ENCODE data around the gene ADCY2. TPM values are rescaled to one million over a fixed set of nuclear protein-coding genes. Genes with fewer than 3 reads are reported as not detected.

Gene ADCY2
- total and polyA plus RNA-seq, 2 of the 13 experiments (the other 11 are each of a cell fraction or from before 2014, with no cell fraction given), result not detected

DNA sequence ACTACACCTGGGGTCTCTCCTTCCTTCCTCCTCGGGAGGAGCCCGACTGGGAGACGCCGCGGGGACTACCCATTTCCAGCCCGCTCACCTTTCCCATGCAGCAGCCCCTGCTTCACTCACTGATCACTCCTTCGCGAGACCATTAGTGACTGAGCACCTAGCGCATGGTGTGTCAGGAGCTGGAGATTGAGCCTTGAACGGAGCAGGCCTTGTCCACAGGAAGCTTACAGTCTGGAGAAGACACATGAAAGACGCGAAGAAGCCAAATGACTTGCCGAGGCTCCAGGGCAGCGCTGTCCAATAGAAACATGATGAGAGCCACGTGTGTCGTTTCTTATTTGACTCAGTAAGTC, 455.3 kb downstream of the ADCY2 start (continued):
- TF ChIP-seq, protein P1, sequence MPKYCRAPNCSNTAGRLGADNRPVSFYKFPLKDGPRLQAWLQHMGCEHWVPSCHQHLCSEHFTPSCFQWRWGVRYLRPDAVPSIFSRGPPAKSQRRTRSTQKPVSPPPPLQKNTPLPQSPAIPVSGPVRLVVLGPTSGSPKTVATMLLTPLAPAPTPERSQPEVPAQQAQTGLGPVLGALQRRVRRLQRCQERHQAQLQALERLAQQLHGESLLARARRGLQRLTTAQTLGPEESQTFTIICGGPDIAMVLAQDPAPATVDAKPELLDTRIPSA (CRISPR knock-in tag; IDR thresholded peaks at IDR 0.05; ENCODE audit: borderline replicate concordance), result no peak
- TF ChIP-seq TARDBP (CRISPR knock-in tag; IDR thresholded peaks at IDR 0.05), result 0 out of 2 replicates have a peak, but pooled peaks have one; percentile 21
- TF ChIP-seq SP2 (CRISPR knock-in tag; IDR thresholded peaks at IDR 0.05), result 0 out of 2 replicates have a peak, but pooled peaks have one; percentile 27
- TF ChIP-seq, protein P2, sequence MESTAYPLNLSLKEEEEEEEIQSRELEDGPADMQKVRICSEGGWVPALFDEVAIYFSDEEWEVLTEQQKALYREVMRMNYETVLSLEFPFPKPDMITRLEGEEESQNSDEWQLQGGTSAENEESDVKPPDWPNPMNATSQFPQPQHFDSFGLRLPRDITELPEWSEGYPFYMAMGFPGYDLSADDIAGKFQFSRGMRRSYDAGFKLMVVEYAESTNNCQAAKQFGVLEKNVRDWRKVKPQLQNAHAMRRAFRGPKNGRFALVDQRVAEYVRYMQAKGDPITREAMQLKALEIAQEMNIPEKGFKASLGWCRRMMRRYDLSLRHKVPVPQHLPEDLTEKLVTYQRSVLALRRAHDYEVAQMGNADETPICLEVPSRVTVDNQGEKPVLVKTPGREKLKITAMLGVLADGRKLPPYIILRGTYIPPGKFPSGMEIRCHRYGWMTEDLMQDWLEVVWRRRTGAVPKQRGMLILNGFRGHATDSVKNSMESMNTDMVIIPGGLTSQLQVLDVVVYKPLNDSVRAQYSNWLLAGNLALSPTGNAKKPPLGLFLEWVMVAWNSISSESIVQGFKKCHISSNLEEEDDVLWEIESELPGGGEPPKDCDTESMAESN (CRISPR knock-in tag; conservative IDR thresholded peaks at IDR 0.05), result peak; percentile 96
- TF ChIP-seq BORCS8-MEF2B (CRISPR knock-in tag; IDR thresholded peaks at IDR 0.05), result 0 out of 2 replicates have a peak, but pooled peaks have one; percentile 45

DNA sequence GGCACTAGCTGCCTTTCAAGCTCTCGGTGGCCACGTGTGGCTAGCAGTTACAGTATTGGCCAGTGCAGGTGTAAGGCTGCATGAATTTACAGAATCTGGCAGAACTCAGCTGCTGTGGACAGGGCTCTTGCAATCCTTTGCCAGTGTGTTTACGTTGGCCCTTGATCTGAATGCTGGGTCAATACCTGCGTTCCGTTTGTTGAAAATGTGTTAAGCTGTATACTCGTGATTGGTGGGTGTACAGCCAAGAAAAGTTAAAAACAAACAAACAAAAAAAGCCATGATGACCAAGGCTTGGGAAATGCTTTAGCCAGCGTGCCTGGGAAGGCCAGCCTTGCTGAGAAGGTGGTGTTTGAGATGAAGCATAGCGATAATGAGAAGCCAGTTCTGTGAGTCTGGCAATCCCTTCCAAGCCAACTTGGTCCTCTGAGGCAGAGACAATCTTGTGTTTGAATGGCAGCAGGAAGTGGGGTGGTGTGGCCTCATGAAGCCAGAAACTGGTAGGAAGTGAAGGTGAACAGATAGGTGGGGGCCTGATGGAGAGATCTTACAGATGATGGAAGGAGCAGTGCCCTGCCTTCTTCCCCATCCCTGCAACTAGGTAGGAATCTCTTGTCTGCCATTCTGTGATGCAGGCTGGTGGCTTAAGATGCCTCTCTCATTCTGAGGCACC, 455.8 kb downstream of the ADCY2 start:
- peaks cover 3 to 10% of the 10 kb centered on the region in 2 experiments; a peak in 2 of 5 replicates for H3K27me3 ChIP-seq (ENCODE audit: control insufficient read depth in 1 of 2, insufficient read depth in 2 of 2, low read length in 2 of 2)
- H3K36me3 ChIP-seq (replicated peaks in 1 of 2; ENCODE audit: control insufficient read depth in 1 of 2, insufficient read depth in 2 of 2, low read length in 2 of 2), result no peaks in the 10 kb centered on the region
- CTCF ChIA-PET (ENCODE audit: low intra/inter-chr PET ratio, low total read pairs), result no interaction called here
- POLR2A ChIA-PET, result interaction anchor here (3.6 kb wide), 1 partner anchor 17 kb away, joined by 18 read pairs; the partner anchor contains the start of genes FASTKD3 and MTRR
- WGBS (ENCODE audit: low lambda C conversion rate), result 8% methylated on average over 8 of the region's 8 CpGs
- H3K4me1 ChIP-seq (ENCODE audit: insufficient read depth, low read length), result peaks cover 25% of the 10 kb centered on the region
- peak overlapping the region in 2 of 3 experiments; percentile 44 to 70; a peak in 4 of 6 replicates for H3K4me3 ChIP-seq (replicated peaks in 1 of 3; ENCODE audit: insufficient read depth in 1 of 3, low read depth in 2 of 3, low read length in 3 of 3)
- no peaks in the 10 kb centered on the region for H3K79me2 ChIP-seq (ENCODE audit: insufficient read depth, low read length)
- H4K20me1 ChIP-seq (ENCODE audit: insufficient read depth, low read length), result no peaks in the 10 kb centered on the region
- ATAC-seq (peak; percentile 53), FAIRE-seq (no peak), DNase-seq (ENCODE audit: low spot score) (peak; percentile 24)
- no TSS peak for BruUV-seq (replicated peaks)
- intact Hi-C loops (cut with micrococcal nuclease; ENCODE audit: unreplicated experiment) (no loop called here), in situ Hi-C loops (cut with HindIII; ENCODE audit: extremely low pct_ligation_motif_present, low pct_unique_long_range_greater_than_20kb) (no loop called here)
- no peak overlapping the region for H3K27ac ChIP-seq (ENCODE audit: extremely low read length, insufficient read depth, low read length)
- peak overlapping the region; percentile 81 for H3K4me2 ChIP-seq (ENCODE audit: low read depth, low read length)
- H3K9ac ChIP-seq (ENCODE audit: insufficient read depth, low read depth, low read length), result 0 out of 2 replicates have a peak overlapping the region, but pooled peaks have one; percentile 28
- no peaks in the 10 kb centered on the region for H3K9me3 ChIP-seq (ENCODE audit: low read length)
- peak overlapping the region; percentile 12 for H2AFZ ChIP-seq (ENCODE audit: low read length)
- peak; percentile 59; the same call in 1 of the 2 replicates for TF ChIP-seq FOXA3 (CRISPR knock-in tag; IDR thresholded peaks at IDR 0.05)
- TF ChIP-seq, protein P3, sequence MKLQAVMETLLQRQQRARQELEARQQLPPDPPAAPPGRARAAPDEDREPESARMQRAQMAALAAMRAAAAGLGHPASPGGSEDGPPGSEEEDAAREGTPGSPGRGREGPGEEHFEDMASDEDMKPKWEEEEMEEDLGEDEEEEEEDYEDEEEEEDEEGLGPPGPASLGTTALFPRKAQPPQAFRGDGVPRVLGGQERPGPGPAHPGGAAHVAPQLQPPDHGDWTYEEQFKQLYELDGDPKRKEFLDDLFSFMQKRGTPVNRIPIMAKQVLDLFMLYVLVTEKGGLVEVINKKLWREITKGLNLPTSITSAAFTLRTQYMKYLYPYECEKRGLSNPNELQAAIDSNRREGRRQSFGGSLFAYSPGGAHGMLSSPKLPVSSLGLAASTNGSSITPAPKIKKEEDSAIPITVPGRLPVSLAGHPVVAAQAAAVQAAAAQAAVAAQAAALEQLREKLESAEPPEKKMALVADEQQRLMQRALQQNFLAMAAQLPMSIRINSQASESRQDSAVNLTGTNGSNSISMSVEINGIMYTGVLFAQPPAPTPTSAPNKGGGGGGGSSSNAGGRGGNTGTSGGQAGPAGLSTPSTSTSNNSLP (IDR thresholded peaks at IDR 0.05; ENCODE audit: low read depth, low read length), result peak; percentile 45; the same call in 1 of the 2 replicates
- TF ChIP-seq, protein P4, sequence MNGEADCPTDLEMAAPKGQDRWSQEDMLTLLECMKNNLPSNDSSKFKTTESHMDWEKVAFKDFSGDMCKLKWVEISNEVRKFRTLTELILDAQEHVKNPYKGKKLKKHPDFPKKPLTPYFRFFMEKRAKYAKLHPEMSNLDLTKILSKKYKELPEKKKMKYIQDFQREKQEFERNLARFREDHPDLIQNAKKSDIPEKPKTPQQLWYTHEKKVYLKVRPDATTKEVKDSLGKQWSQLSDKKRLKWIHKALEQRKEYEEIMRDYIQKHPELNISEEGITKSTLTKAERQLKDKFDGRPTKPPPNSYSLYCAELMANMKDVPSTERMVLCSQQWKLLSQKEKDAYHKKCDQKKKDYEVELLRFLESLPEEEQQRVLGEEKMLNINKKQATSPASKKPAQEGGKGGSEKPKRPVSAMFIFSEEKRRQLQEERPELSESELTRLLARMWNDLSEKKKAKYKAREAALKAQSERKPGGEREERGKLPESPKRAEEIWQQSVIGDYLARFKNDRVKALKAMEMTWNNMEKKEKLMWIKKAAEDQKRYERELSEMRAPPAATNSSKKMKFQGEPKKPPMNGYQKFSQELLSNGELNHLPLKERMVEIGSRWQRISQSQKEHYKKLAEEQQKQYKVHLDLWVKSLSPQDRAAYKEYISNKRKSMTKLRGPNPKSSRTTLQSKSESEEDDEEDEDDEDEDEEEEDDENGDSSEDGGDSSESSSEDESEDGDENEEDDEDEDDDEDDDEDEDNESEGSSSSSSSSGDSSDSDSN (CRISPR knock-in tag; IDR thresholded peaks at IDR 0.05), result 0 out of 2 replicates have a peak, but pooled peaks have one; percentile 7
- TF ChIP-seq, protein P5, sequence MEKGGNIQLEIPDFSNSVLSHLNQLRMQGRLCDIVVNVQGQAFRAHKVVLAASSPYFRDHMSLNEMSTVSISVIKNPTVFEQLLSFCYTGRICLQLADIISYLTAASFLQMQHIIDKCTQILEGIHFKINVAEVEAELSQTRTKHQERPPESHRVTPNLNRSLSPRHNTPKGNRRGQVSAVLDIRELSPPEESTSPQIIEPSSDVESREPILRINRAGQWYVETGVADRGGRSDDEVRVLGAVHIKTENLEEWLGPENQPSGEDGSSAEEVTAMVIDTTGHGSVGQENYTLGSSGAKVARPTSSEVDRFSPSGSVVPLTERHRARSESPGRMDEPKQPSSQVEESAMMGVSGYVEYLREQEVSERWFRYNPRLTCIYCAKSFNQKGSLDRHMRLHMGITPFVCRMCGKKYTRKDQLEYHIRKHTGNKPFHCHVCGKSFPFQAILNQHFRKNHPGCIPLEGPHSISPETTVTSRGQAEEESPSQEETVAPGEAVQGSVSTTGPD (CRISPR knock-in tag; IDR thresholded peaks at IDR 0.05), result peak; percentile 66
- no peak for TF ChIP-seq FOXA1 (IDR thresholded peaks at IDR 0.05)
- 0 out of 2 replicates have a peak, but pooled peaks have one; percentile 29 for TF ChIP-seq FOXA1 (CRISPR knock-in tag; IDR thresholded peaks at IDR 0.05)
- TF ChIP-seq TBX2 (CRISPR knock-in tag; IDR thresholded peaks at IDR 0.05; ENCODE audit: borderline replicate concordance), result peak; percentile 37; the same call in 1 of the 2 replicates
